Muscle of leg (tissue), 11 donors: ENCODE data around the gene PCAT7. TPM values are rescaled to one million over a fixed set of nuclear protein-coding genes. Genes with fewer than 3 reads are reported as not detected.
"Not testable (repeated sequence)": the region's sequence is repeated elsewhere in the genome, so short reads cannot be mapped to it uniquely, and the experiment has no call there.

Experiments
- DNase-seq: peaks from one replicate; pipeline ENCODE4 v3.0.0; 2013
- H3K27ac ChIP-seq: one replicate; pipeline ENCODE4 v1.5.1; 2013; ENCODE audit warnings: mild to moderate bottlenecking, low read length, control low read depth
- H3K27me3 ChIP-seq: one replicate; pipeline ENCODE4 v1.6.1; 2013; ENCODE audit warnings: low read length; ENCODE audit not compliant: control insufficient read depth, insufficient read depth
- H3K36me3 ChIP-seq: one replicate; pipeline ENCODE4 v1.6.1; 2013; ENCODE audit warnings: low read length; ENCODE audit not compliant: control insufficient read depth, insufficient read depth
- H3K4me1 ChIP-seq: one replicate; pipeline ENCODE4 v1.6.1; 2013; ENCODE audit warnings: low read length; ENCODE audit not compliant: control insufficient read depth, insufficient read depth
- H3K4me3 ChIP-seq: one replicate; pipeline ENCODE4 v1.5.1; 2013; ENCODE audit warnings: low read length, control low read depth
- H3K9me3 ChIP-seq: replicated peaks from 2 replicates; pipeline ENCODE4 v1.6.1; 2013; ENCODE audit warnings: low read depth, low read length; ENCODE audit not compliant: control insufficient read depth
- WGBS: methylation state at CpG from one replicate; pipeline ENCODE4 v1.1.5; 2013; ENCODE audit warnings: missing lambda C conversion rate; ENCODE audit not compliant: insufficient coverage; 5-methylcytosine and 5-hydroxymethylcytosine counted together
- polyA plus RNA-seq, 8 donors: library from polyadenylated mRNA; unstranded; fragments of 120-200 nt; gene quantifications; one replicate each; pipeline versions ENCODE4 v1.2.1 to v1.2.3, GENCODE V29; 2013; ENCODE audit warnings: inconsistent platforms in 1 of 8, low replicate concordance in 1 of 8; ENCODE audit not compliant: insufficient read length in 8 of 8, insufficient read depth in 1 of 8
- total RNA-seq: library from RNA; stranded (reverse); fragments of 120-200 nt; gene quantifications from one replicate; pipeline ENCODE4 v1.2.4, GENCODE V29; 2013

The PCAT7 gene
- total and polyA plus RNA-seq, 9 donors: 0.13 to 12.0 (median 4.9) TPM

GRCh38 chr9:94581728-94582127 is 26.8 kb downstream of the PCAT7 start:
- 86% methylated on average over 5 of the region's 5 CpGs for WGBS
- Histone ChIP-seq H3K27me3 (no peaks in the 10 kb centered on the region), H3K4me1 (peaks cover 3% of the 10 kb centered on the region), H3K4me3 (no peak overlapping the region), H3K27ac (no peak overlapping the region), H3K9me3 (no peaks in the 10 kb centered on the region), H3K36me3 (no peaks in the 10 kb centered on the region)
- no peak for DNase-seq

GRCh38 chr9:94584555-94584954 is 29.7 kb downstream of the PCAT7 start:
- 83% methylated on average over 2 of the region's 6 CpGs for WGBS

GRCh38 chr9:94586316-94586715 is 31.4 kb downstream of the PCAT7 start:
- WGBS: no CpG with 5 or more reads among the region's 4 CpGs
- Histone ChIP-seq H3K9me3 (no peaks in the 10 kb centered on the region), H3K4me3 (no peak overlapping the region)

More at GRCh38 chr9:94584555-94584954, 29.7 kb downstream of the PCAT7 start:
- Histone ChIP-seq H3K27me3 (no peaks in the 10 kb centered on the region), H3K36me3 (no peaks in the 10 kb centered on the region), H3K27ac (no peak overlapping the region), H3K4me3 (no peak overlapping the region), H3K4me1 (peaks cover 4% of the 10 kb centered on the region), H3K9me3 (no peaks in the 10 kb centered on the region)
- no peak for DNase-seq

GRCh38 chr9:94586814-94587213 is 31.9 kb downstream of the PCAT7 start:
- H3K4me3 ChIP-seq: no peak overlapping the region
- H3K27me3 ChIP-seq: no peaks in the 10 kb centered on the region
- peaks cover 4% of the 10 kb centered on the region for H3K4me1 ChIP-seq
- no peaks in the 10 kb centered on the region for H3K36me3 ChIP-seq
- peak; percentile 58 for DNase-seq
- WGBS: 13% methylated on average over 4 of the region's 9 CpGs
- no peaks in the 10 kb centered on the region for H3K9me3 ChIP-seq
- H3K27ac ChIP-seq: no peak overlapping the region

More at GRCh38 chr9:94586316-94586715, 31.4 kb downstream of the PCAT7 start:
- Histone ChIP-seq H3K27ac (no peak overlapping the region), H3K27me3 (no peaks in the 10 kb centered on the region), H3K36me3 (no peaks in the 10 kb centered on the region), H3K4me1 (peaks cover 4% of the 10 kb centered on the region)
- DNase-seq: no peak

GRCh38 chr9:94588681-94589080 is 33.8 kb downstream of the PCAT7 start:
- 84% methylated on average over 9 of the region's 9 CpGs for WGBS
- no peak overlapping the region for H3K27ac ChIP-seq
- H3K4me1 ChIP-seq: peaks cover 4% of the 10 kb centered on the region
- H3K36me3 ChIP-seq: no peaks in the 10 kb centered on the region
- no peaks in the 10 kb centered on the region for H3K9me3 ChIP-seq
- no peaks in the 10 kb centered on the region for H3K27me3 ChIP-seq
- H3K4me3 ChIP-seq: no peak overlapping the region
- DNase-seq: no peak

- H3K36me3 ChIP-seq, H3K4me3 ChIP-seq, H3K27ac ChIP-seq, H3K27me3 ChIP-seq, H3K9me3 ChIP-seq, DNase-seq, H3K4me1 ChIP-seq: not testable (repeated sequence)
- WGBS: 93% methylated on average over 17 of the region's 38 CpGs
These were observed 36.2 kb downstream of the PCAT7 start for GRCh38 chr9:94591046-94591545.

- Histone ChIP-seq H3K36me3 (no peaks in the 10 kb centered on the region), H3K27ac (no peak overlapping the region), H3K4me3 (no peak overlapping the region), H3K9me3 (no peaks in the 10 kb centered on the region), H3K4me1 (no peaks in the 10 kb centered on the region), H3K27me3 (no peaks in the 10 kb centered on the region)
- 95% methylated on average over 7 of the region's 8 CpGs for WGBS
- no peak for DNase-seq
These were observed 37.0 kb downstream of the PCAT7 start for GRCh38 chr9:94591876-94592275.

- H3K4me3 ChIP-seq: peak overlapping the region; percentile 33
- DNase-seq, H3K9me3 ChIP-seq, H3K4me1 ChIP-seq, H3K36me3 ChIP-seq, H3K27ac ChIP-seq, H3K27me3 ChIP-seq: not testable (repeated sequence)
- 38% methylated on average over 2 of the region's 7 CpGs for WGBS
These were observed 37.8 kb downstream of the PCAT7 start for GRCh38 chr9:94592683-94593082.

GRCh38 chr9:94593459-94594345 is 38.8 kb downstream of the PCAT7 start, which contains the start of gene FBP2:
Gene FBP2, minus strand, starts transcription at chr9:94593824. Its CDS starts 98 bp downstream, at chr9:94593726.
- peak; percentile 13 for DNase-seq
- H3K27ac ChIP-seq: peak within 1 kb of the TSS; percentile 66

GRCh38 chr9:94599102-94599501 is 44.2 kb downstream of the PCAT7 start:
- Histone ChIP-seq H3K27me3 (no peaks in the 10 kb centered on the region), H3K36me3 (no peaks in the 10 kb centered on the region), H3K27ac (no peak overlapping the region), H3K4me3 (no peak overlapping the region), H3K9me3 (no peaks in the 10 kb centered on the region), H3K4me1 (peaks cover 19% of the 10 kb centered on the region)
- WGBS: 78% methylated on average over 4 of the region's 7 CpGs
- DNase-seq: no peak

More at GRCh38 chr9:94593459-94594345, 38.8 kb downstream of the PCAT7 start, which contains the start of gene FBP2:
- no peaks in the 10 kb centered on the region for H3K36me3 ChIP-seq
- no peaks in the 10 kb centered on the region for H3K27me3 ChIP-seq
- peak within 1 kb of the TSS; percentile 33 for H3K4me3 ChIP-seq
- H3K4me1 ChIP-seq: no peaks in the 10 kb centered on the region
- WGBS: 57% methylated on average over 13 of the region's 21 CpGs
- H3K9me3 ChIP-seq: no peaks in the 10 kb centered on the region
